BLaER1 treated with 17β-estradiol and CSF1 and Interleukin-3, amounts not matched to agents 10 nM and 100 nM (cell line): ENCODE data around the gene OR7G3.
A peak's percentile ranks its signal among the peaks of the same experiment; 100 is the strongest.

Experiments used
- H3K27ac ChIP-seq, 11 experiments: shearing (Covaris generic); formaldehyde crosslinking; 2 replicates each; pipeline ENCODE4 v1.8.1; 2022
- H3K27me3 ChIP-seq, 11 experiments: shearing (Covaris generic); formaldehyde crosslinking; 2 replicates each; pipeline ENCODE4 v1.8.1; 2022
- H3K36me3 ChIP-seq, 11 experiments: shearing (Covaris generic); formaldehyde crosslinking; 2 replicates each; pipeline ENCODE4 v1.8.1; 2022
- H3K4me1 ChIP-seq, 10 experiments: shearing (Covaris generic); formaldehyde crosslinking; 2 replicates each; pipeline ENCODE4 v1.8.1; 2022
- H3K4me2 ChIP-seq, 11 experiments: shearing (Covaris generic); formaldehyde crosslinking; 2 replicates each; pipeline ENCODE4 v1.8.1; 2022
- H3K4me3 ChIP-seq, 10 experiments: shearing (Covaris generic); formaldehyde crosslinking; 2 replicates each; pipeline ENCODE4 v1.8.1; 2022
- H3K9ac ChIP-seq, 11 experiments: shearing (Covaris generic); formaldehyde crosslinking; 2 replicates each; pipeline ENCODE4 v1.8.1; 2022
- H3K9me3 ChIP-seq, 11 experiments: shearing (Covaris generic); formaldehyde crosslinking; replicated peaks in 1 of 11; 2 replicates each; pipeline ENCODE4 v1.8.1; 2022
- H4K20me1 ChIP-seq, 11 experiments: shearing (Covaris generic); formaldehyde crosslinking; 2 replicates each; pipeline ENCODE4 v1.8.1; 2022
- Cebpa-rat ChIP-seq, 11 experiments: shearing (Covaris generic); IDR thresholded peaks; 2 replicates each; pipeline ENCODE4 v1.8.1; 2022

OR7G3 gene

DNA sequence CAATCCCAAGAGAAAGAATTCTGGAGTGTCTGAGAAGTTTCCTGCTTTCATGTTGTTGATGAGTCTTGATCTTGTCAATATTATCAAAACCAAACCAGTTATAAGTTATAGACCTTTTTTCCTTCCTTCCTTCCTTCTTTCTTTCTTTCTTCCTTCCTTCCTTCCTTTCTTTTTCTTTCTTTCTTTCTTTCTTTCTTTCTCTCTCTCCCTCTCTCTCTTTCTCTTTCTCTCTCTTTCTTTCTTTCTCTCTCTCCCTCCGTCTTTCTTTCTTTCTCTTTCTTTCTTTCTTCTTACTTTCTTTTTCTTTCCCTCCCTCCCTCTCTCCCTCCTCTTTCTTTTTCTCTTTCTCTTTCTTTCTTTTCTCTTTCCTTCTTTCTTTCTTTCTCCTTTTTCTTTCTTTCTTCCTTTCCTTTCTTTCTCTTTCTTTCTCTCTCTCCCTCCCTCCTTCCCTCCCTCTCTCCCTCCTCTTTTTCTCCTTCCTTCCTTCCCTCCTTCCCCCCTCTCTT lies at the start of gene OR7G3:
TSS of gene OR7G3 (minus strand) at position 51 of the 506 bp plus-strand sequence. CDS start at position 51, 0 bp downstream.
- no peak for TF ChIP-seq Cebpa-rat (IDR thresholded peaks at IDR 0.05)
- H3K27ac ChIP-seq: no peak within 1 kb of the TSS
- H3K9ac ChIP-seq: no peak within 1 kb of the TSS
- H3K4me3 ChIP-seq: no peak within 1 kb of the TSS
- H3K36me3 ChIP-seq: no peaks in the 10 kb centered on the region
- no peaks in the 10 kb centered on the region; a peak in 1 of 22 replicates for H3K9me3 ChIP-seq
- H4K20me1 ChIP-seq: no peaks in the 10 kb centered on the region
- no peaks in the 10 kb centered on the region for H3K27me3 ChIP-seq
- H3K4me2 ChIP-seq: no peak within 1 kb of the TSS
- H3K4me1 ChIP-seq: peaks cover 17 to 29% (median 20%) of the 10 kb centered on the region in 10 experiments

- Histone ChIP-seq H3K4me3 (no peak overlapping the region), H3K4me2 (no peak overlapping the region), H3K27me3 (no peaks in the 10 kb centered on the region), H3K27ac (no peak overlapping the region), H3K9me3 (no peaks in the 10 kb centered on the region), H4K20me1 (no peaks in the 10 kb centered on the region), H3K36me3 (no peaks in the 10 kb centered on the region), H3K4me1 (peaks cover 0 to 12% (median 0%) of the 10 kb centered on the region in 10 experiments; a peak in 3 of 20 replicates), H3K9ac (no peak overlapping the region)
- no peak for TF ChIP-seq Cebpa-rat (IDR thresholded peaks at IDR 0.05)
Observed at GRCh38 chr19:9175326-9175725, 48.6 kb upstream of the OR7G3 start.

DNA sequence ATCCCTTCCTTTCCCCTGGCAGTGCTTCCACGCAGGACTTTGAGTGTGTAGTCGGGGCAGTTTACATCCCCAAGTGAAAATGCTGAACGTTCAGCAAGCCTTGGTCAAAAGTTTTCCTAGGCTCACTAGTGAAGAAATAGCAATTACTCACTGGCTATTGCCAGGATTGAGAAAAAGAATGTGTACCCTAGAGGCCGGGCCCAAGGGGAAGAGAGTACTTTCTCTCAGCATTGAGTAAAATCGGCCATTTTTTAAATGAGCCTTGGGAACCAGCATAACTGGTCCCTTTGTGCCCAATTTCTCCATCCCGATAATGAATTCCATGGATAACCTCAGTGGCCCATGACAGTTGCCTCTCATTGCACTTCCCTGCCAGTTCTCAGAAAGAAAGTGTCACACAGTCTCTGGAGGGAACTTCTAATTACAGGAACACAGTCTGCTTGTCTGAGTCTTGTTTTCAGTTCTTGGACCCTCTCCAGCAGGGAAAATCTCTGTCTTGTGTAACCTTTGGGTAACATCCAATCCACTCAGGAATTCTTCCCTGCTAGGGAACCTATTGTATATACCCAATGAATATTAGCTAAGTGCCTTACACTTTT lies 44.7 kb upstream of the OR7G3 start:
- Histone ChIP-seq H3K4me2 (peak overlapping the region in 1 of 11 experiments; percentile 13; a peak in 1 of 22 replicates), H3K36me3 (peaks cover 0 to 21% (median 14%) of the 10 kb centered on the region in 11 experiments; a peak in 13 of 22 replicates), H3K4me1 (peaks cover 0 to 29% (median 4%) of the 10 kb centered on the region in 10 experiments; a peak in 10 of 20 replicates), H3K9ac (no peak overlapping the region), H3K9me3 (no peaks in the 10 kb centered on the region), H3K4me3 (no peak overlapping the region), H3K27me3 (no peaks in the 10 kb centered on the region), H3K27ac (no peak overlapping the region), H4K20me1 (peaks cover 0 to 7% (median 0%) of the 10 kb centered on the region in 11 experiments; a peak in 1 of 22 replicates)
- TF ChIP-seq Cebpa-rat (IDR thresholded peaks at IDR 0.05): no peak

DNA sequence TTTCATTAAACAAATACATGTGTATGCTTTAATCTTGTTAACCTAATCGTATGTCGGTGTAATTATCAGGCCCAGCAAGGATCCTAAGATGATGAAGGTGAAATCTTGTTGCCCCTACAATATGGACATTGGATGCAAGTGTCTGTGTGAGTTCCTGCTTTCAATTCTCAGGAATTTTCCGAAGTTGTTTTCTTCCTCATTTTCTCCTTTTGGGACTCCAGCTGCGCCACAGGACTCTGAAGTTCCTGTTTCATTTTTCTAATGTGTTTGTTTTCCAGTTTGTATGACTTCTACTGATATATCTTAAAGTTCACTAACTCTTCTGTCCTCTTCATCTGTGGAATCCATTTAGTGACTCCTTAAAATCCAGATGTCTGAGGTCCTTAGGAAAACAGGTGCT lies 40.1 kb upstream of the OR7G3 start:
- Histone ChIP-seq H3K27me3 (no peaks in the 10 kb centered on the region), H3K4me1 (peaks cover 0 to 38% (median 6%) of the 10 kb centered on the region in 10 experiments; a peak in 10 of 20 replicates), H3K27ac (peak overlapping the region in 3 of 11 experiments; percentile 18 to 71 (median 58); a peak in 4 of 22 replicates), H3K9me3 (peaks cover 0 to 9% (median 5%) of the 10 kb centered on the region in 11 experiments; a peak in 10 of 22 replicates), H3K9ac (peak overlapping the region in 1 of 11 experiments; percentile 12; a peak in 1 of 22 replicates), H3K36me3 (peaks cover 35 to 68% (median 61%) of the 10 kb centered on the region in 11 experiments), H3K4me3 (no peak overlapping the region), H3K4me2 (peak overlapping the region in 4 of 11 experiments; percentile 18 to 89 (median 62); a peak in 7 of 22 replicates), H4K20me1 (peaks cover 0 to 43% (median 12%) of the 10 kb centered on the region in 11 experiments; a peak in 13 of 22 replicates)
- TF ChIP-seq Cebpa-rat (IDR thresholded peaks at IDR 0.05): no peak

DNA sequence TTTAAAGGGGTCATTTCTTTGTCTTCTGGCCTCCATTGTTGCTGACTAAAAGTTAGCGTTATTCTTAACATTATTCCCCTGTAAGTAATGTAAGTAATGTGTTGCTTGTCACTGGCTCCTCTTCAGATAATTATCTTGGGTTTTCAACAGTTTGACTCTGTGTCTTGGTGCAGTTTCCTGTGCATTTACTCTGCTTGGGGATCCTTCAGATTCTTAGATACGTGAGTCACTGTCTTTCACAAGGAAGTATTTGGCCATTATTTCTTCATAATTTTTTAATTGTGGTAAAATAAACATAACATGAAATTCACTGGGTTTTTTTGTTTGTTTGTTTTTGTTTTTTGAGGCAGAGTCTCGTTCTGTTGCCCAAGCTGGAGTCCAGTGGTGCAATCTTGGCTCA lies 38.5 kb upstream of the OR7G3 start:
- H4K20me1 ChIP-seq: peaks cover 0 to 58% (median 26%) of the 10 kb centered on the region in 11 experiments; a peak in 14 of 22 replicates
- H3K27me3 ChIP-seq: no peaks in the 10 kb centered on the region
- H3K9ac ChIP-seq: no peak overlapping the region
- H3K27ac ChIP-seq: no peak overlapping the region
- H3K36me3 ChIP-seq: peaks cover 51 to 83% (median 77%) of the 10 kb centered on the region in 11 experiments
- no peak for TF ChIP-seq Cebpa-rat (IDR thresholded peaks at IDR 0.05)
- H3K4me2 ChIP-seq: no peak overlapping the region
- peaks cover 15 to 25% (median 21%) of the 10 kb centered on the region in 11 experiments for H3K9me3 ChIP-seq
- peaks cover 0 to 28% (median 6%) of the 10 kb centered on the region in 10 experiments; a peak in 10 of 20 replicates for H3K4me1 ChIP-seq
- no peak overlapping the region for H3K4me3 ChIP-seq

- peaks cover 0 to 17% (median 7%) of the 10 kb centered on the region in 10 experiments; a peak in 14 of 20 replicates for H3K4me1 ChIP-seq
- peaks cover 10 to 75% (median 38%) of the 10 kb centered on the region in 11 experiments; a peak in 20 of 22 replicates for H4K20me1 ChIP-seq
- peaks cover 43 to 61% (median 55%) of the 10 kb centered on the region in 11 experiments for H3K9me3 ChIP-seq
- no peak overlapping the region for H3K27ac ChIP-seq
- H3K36me3 ChIP-seq: peaks cover 89 to 100% (median 100%) of the 10 kb centered on the region in 11 experiments
- no peak overlapping the region for H3K9ac ChIP-seq
- H3K4me2 ChIP-seq: no peak overlapping the region
- no peaks in the 10 kb centered on the region for H3K27me3 ChIP-seq
- TF ChIP-seq Cebpa-rat (IDR thresholded peaks at IDR 0.05): no peak
- H3K4me3 ChIP-seq: no peak overlapping the region; a peak in 1 of 20 replicates
Observed at GRCh38 chr19:9161427-9161826, 34.7 kb upstream of the OR7G3 start.

- Histone ChIP-seq H3K9me3 (peaks cover 53 to 74% (median 67%) of the 10 kb centered on the region in 11 experiments), H3K4me3 (0 out of 20 replicates have a peak overlapping the region, but pooled peaks of 1 of the 10 experiments have one; percentile 8), H3K36me3 (peaks cover 98 to 100% (median 100%) of the 10 kb centered on the region in 11 experiments)
Observed at GRCh38 chr19:9159891-9160290, 33.1 kb upstream of the OR7G3 start.

DNA sequence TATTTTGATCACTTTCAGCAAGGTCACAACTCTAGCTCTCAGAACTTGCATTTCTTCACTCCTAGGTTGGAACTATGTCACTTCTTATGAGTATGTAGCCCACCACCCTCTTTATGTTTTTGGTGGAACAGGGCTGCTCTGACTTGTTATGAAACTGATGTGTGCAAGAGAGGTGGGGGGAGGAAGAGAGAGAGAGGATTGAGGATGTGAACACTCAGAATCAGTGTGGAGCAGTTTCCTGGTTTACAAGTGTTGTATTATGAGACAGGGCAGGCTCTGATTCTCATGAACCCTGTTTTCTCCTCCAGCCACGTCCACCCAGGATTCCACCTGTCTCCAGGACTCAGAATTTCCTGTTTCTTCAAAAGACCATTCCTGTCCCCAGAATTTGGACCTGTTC lies 29.6 kb upstream of the OR7G3 start:
- Histone ChIP-seq H3K4me1 (peaks cover 0 to 24% (median 13%) of the 10 kb centered on the region in 10 experiments; a peak in 14 of 20 replicates), H3K27me3 (no peaks in the 10 kb centered on the region), H3K27ac (peak overlapping the region in 2 of 11 experiments; percentile 15 to 22; a peak in 1 of 22 replicates), H3K9ac (0 out of 22 replicates have a peak overlapping the region, but pooled peaks of 1 of the 11 experiments have one; percentile 4), H3K9me3 (peaks cover 69 to 99% (median 92%) of the 10 kb centered on the region in 11 experiments), H3K4me2 (peak overlapping the region in 6 of 11 experiments; percentile 11 to 61 (median 30); a peak in 10 of 22 replicates), H3K4me3 (0 out of 20 replicates have a peak overlapping the region, but pooled peaks of 1 of the 10 experiments have one; percentile 19), H3K36me3 (peaks cover 98 to 100% (median 100%) of the 10 kb centered on the region in 11 experiments), H4K20me1 (peaks cover 30 to 85% (median 59%) of the 10 kb centered on the region in 11 experiments)
- no peak for TF ChIP-seq Cebpa-rat (IDR thresholded peaks at IDR 0.05)

More at GRCh38 chr19:9159891-9160290, 33.1 kb upstream of the OR7G3 start:
- Histone ChIP-seq H3K9ac (no peak overlapping the region), H4K20me1 (peaks cover 25 to 84% (median 53%) of the 10 kb centered on the region in 11 experiments; a peak in 21 of 22 replicates), H3K27me3 (no peaks in the 10 kb centered on the region), H3K4me1 (peaks cover 0 to 19% (median 13%) of the 10 kb centered on the region in 10 experiments; a peak in 14 of 20 replicates), H3K4me2 (no peak overlapping the region), H3K27ac (no peak overlapping the region)
- no peak for TF ChIP-seq Cebpa-rat (IDR thresholded peaks at IDR 0.05)
